Measurements from ENCODE around the gene PTCD2. TPM values are rescaled to one million over a fixed set of nuclear protein-coding genes. Genes with fewer than 3 reads are reported as not detected.
A peak's percentile ranks its signal among the peaks of the same experiment; 100 is the strongest.

Gene PTCD2
- total and polyA plus RNA-seq, 2 of the 8 experiments (the other 6 are each of a cell fraction or from before 2014, with no cell fraction given) = 7.3 to 15.4 TPM

DNA sequence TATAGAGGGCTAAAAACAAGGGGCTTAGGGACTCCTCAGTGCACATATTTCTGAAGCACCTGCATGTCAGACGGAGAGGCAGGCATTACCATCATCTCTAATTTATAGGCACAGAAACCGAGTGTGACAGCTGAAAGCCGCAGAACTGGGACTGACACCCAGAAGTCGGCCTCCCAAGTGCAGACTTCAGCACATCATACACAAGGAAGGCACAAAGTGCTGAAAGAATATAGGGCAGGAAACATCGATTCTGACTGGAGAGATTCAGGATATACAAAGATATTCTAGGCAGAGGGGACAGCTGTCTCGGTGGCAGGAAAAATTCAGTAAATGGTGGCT, 11.4 kb upstream of the PTCD2 start:
- Histone ChIP-seq H2BK120ac (replicated peaks; ENCODE audit: low read depth, low read length) (peak overlapping the region; percentile 4), H4K20me1 (replicated peaks in 1 of 2; ENCODE audit: control insufficient read depth in 1 of 2, insufficient read depth in 2 of 2, low read length in 2 of 2) (no peaks in the 10 kb centered on the region), H3K4me1 (replicated peaks in 1 of 4; ENCODE audit: control insufficient read depth in 3 of 4, insufficient read depth in 4 of 4, low read length in 3 of 4) (peaks cover 0 to 3% (median 0%) of the 10 kb centered on the region in 4 experiments; a peak in 2 of 7 replicates), H3K79me1 (ENCODE audit: low read depth, low read length) (no peaks in the 10 kb centered on the region; the same call in 1 of the 2 replicates), H3K23me2 (ENCODE audit: low read depth, low read length) (peaks cover 4% of the 10 kb centered on the region; the same call in 1 of the 2 replicates), H2AK5ac (ENCODE audit: low read depth, low read length) (no peak overlapping the region), H3K56ac (replicated peaks; ENCODE audit: insufficient read length, low read depth, low read length) (no peak overlapping the region), H3K79me2 (ENCODE audit: control insufficient read depth in 1 of 2, insufficient read depth in 2 of 2, low read length in 2 of 2) (peaks cover 0 to 41% of the 10 kb centered on the region in 2 experiments; a peak in 3 of 4 replicates), H3K27me3 (replicated peaks in 1 of 4; ENCODE audit: control insufficient read depth in 3 of 4, extremely low read depth in 1 of 4, insufficient read depth in 3 of 4, low read length in 3 of 4) (no peaks in the 10 kb centered on the region), H3K9me3 (ENCODE audit: insufficient read depth in 2 of 2, low read depth in 1 of 2, low read length in 1 of 2) (no peaks in the 10 kb centered on the region), H3K14ac (ENCODE audit: insufficient read length) (no peak overlapping the region), H3K9ac (replicated peaks in 1 of 4; ENCODE audit: extremely low read depth in 1 of 4, low read depth in 3 of 4, low read length in 3 of 4) (no peak overlapping the region), H2AFZ (ENCODE audit: low read length) (0 out of 2 replicates have a peak overlapping the region, but pooled peaks have one; percentile 54), H3K27ac (ENCODE audit: low read depth, low read length) (no peak overlapping the region), H3K23ac (ENCODE audit: insufficient read length) (no peak overlapping the region), H2BK12ac (ENCODE audit: low read depth, low read length) (no peak overlapping the region), H2BK20ac (ENCODE audit: low read length) (no peak overlapping the region), H3K4me2 (ENCODE audit: insufficient read depth in 1 of 2, low read depth in 2 of 2, low read length in 2 of 2) (peak overlapping the region; percentile 44 to 94), H3K4ac (replicated peaks; ENCODE audit: insufficient read length, low read depth, low read length) (no peak overlapping the region), H3K36me3 (ENCODE audit: control insufficient read depth in 2 of 4, insufficient read depth in 4 of 4, low read length in 3 of 4) (peaks cover 8 to 30% (median 20%) of the 10 kb centered on the region in 4 experiments; a peak in 7 of 8 replicates), H4K5ac (ENCODE audit: insufficient read length, low read depth, low read length) (no peak overlapping the region), H3K18ac (ENCODE audit: extremely low read depth, low read length) (no peak overlapping the region), H4K8ac (ENCODE audit: extremely low read depth, insufficient read depth, low read length) (no peak overlapping the region), H2BK5ac (ENCODE audit: low read depth, low read length) (no peak overlapping the region), H2BK15ac (ENCODE audit: low read length) (no peak overlapping the region), H3K4me3 (ENCODE audit: extremely low read depth in 1 of 4, insufficient read depth in 2 of 4, low read depth in 3 of 4, low read length in 4 of 4) (peak overlapping the region in 2 of 4 experiments; percentile 67 to 75; a peak in 3 of 8 replicates), H4K91ac (replicated peaks; ENCODE audit: insufficient read length, low read length) (peak overlapping the region; percentile 12)
- DNase-seq (ENCODE audit: low read depth in 1 of 2, low spot score in 2 of 2) = no peak
- FAIRE-seq = no peak
- ChIA-PET CTCF (ENCODE audit: partially characterized antibody) (interaction anchor here (0.8 to 2.4 kb wide), 7 partner anchors 11 to 244 kb away, joined by 3 to 12 read pairs (median 3); partner anchors contain the start of genes MRPS27 and PTCD2), POLR2A (ENCODE audit: partially characterized antibody) (interaction anchor here (0.9 to 5.9 kb wide), 7 partner anchors 10 to 101 kb away, joined by 3 to 44 read pairs (median 3); partner anchors contain the start of genes MRPS27 and PTCD2)
- WGBS, 2 experiments (ENCODE audit: extremely low coverage in 1 of 2, insufficient coverage in 1 of 2, insufficient read length in 1 of 2, insufficient replicate concordance in 2 of 2, low coverage in 1 of 2, low lambda C conversion rate in 2 of 2, missing lambda C conversion rate in 1 of 2) = 88% methylated on average over 6 of the region's 6 CpGs; no CpG with 5 or more reads in 1 of the 2 experiments
- TF ChIP-seq, protein P1, sequence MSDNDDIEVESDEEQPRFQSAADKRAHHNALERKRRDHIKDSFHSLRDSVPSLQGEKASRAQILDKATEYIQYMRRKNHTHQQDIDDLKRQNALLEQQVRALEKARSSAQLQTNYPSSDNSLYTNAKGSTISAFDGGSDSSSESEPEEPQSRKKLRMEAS (IDR thresholded peaks at IDR 0.05) = no peak
- no peak for TF ChIP-seq MAFK (IDR thresholded peaks at IDR 0.05; ENCODE audit: low read depth, low read length)
- no peak for TF ChIP-seq CTBP2 (IDR thresholded peaks at IDR 0.05; ENCODE audit: borderline replicate concordance, insufficient read depth, insufficient read length, low read length)
- TF ChIP-seq ZNF274 (IDR thresholded peaks at IDR 0.05; ENCODE audit: borderline replicate concordance, extremely low read depth, low read length) = no peak
- no peak for TF ChIP-seq GABPA (IDR thresholded peaks at IDR 0.05; ENCODE audit: borderline replicate concordance, insufficient read depth, low read length)
- no peak for TF ChIP-seq NANOG (IDR thresholded peaks at IDR 0.05; ENCODE audit: insufficient read depth, low read depth, low read length, poor library complexity, severe bottlenecking)
- TF ChIP-seq GTF2F1 (IDR thresholded peaks at IDR 0.05; ENCODE audit: borderline replicate concordance, low read depth, low read length) = no peak
- TF ChIP-seq SUZ12 (IDR thresholded peaks at IDR 0.05; ENCODE audit: low read length) = no peak
- no peak for TF ChIP-seq CEBPB (IDR thresholded peaks at IDR 0.05; ENCODE audit: low read depth, low read length)
- TF ChIP-seq, protein P2, sequence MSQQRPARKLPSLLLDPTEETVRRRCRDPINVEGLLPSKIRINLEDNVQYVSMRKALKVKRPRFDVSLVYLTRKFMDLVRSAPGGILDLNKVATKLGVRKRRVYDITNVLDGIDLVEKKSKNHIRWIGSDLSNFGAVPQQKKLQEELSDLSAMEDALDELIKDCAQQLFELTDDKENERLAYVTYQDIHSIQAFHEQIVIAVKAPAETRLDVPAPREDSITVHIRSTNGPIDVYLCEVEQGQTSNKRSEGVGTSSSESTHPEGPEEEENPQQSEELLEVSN (IDR thresholded peaks at IDR 0.05) = no peak
- TF ChIP-seq PHF8 (conservative IDR thresholded peaks at IDR 0.05; ENCODE audit: low read depth, low read length) = no peak
- no peak for TF ChIP-seq SAP30 (IDR thresholded peaks at IDR 0.05; ENCODE audit: insufficient read depth, insufficient replicate concordance, low read length)

Measured in H1 (cell line).